HG03378 (cell line): Measurements from ENCODE around the gene PYGM.

Source experiments
- ATAC-seq: cut with Tn5 transposase; IDR thresholded peaks from one replicate; pipeline ENCODE4 v1.9.1; 2021; ENCODE audit warnings: mild to moderate bottlenecking, moderate library complexity; ENCODE audit not compliant: unreplicated experiment

Gene PYGM

DNA sequence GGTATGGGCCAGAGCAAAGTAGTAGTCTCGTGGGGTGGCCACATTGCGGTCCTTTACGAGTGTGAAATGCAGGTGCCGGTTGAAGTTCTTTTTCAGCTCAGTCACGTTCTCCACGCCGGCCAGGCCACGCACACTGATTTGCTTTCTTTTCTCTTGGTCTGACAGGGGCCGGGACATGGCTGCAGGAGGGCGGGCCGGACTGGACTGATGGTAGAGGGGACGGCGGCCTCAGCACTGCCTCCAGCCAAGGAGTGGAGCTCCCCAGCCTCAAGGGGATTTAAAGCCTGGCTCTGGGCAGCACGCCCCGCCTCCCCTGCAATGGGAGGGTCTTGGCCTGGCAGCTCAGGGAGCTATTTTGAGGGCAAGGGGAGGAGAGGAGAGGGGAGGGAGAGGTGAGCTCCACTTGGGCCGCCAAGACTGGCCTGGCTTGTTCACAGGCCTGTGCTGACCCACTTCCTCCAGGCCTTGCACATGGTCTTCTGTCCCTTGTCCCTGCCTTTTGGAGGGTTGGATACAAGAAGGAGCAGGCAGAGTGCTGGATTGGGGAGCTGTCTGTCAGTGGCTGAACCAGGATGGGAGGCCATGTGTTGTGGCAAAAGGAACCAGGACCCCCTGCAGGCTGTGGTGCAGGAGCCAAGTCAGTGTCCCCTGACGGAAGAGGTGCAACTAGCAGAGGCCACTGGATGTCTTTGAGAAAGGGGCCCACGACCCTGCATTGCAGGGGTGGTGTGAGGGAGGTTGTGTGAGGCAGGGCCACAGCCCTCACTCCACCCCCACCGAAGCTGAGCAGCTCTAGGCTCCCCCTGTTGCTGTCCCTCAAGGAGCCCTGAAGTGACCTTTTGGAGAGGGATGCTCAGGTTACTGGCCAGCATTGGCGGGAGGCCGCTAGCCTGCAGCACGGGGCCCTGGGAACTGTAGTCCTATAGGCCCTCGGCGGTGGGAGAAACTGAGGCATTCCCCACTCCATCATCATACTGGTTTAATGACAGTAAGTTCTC lies at the start of gene PYGM:
PYGM (minus strand) TSS at position 253 of the 998 bp plus-strand sequence; CDS start at position 177, 76 bp downstream.
- no peak for ATAC-seq

- ATAC-seq: no peak
These were observed 45.7 kb upstream of the PYGM start for GRCh38 chr11:64805481-64805880.

DNA sequence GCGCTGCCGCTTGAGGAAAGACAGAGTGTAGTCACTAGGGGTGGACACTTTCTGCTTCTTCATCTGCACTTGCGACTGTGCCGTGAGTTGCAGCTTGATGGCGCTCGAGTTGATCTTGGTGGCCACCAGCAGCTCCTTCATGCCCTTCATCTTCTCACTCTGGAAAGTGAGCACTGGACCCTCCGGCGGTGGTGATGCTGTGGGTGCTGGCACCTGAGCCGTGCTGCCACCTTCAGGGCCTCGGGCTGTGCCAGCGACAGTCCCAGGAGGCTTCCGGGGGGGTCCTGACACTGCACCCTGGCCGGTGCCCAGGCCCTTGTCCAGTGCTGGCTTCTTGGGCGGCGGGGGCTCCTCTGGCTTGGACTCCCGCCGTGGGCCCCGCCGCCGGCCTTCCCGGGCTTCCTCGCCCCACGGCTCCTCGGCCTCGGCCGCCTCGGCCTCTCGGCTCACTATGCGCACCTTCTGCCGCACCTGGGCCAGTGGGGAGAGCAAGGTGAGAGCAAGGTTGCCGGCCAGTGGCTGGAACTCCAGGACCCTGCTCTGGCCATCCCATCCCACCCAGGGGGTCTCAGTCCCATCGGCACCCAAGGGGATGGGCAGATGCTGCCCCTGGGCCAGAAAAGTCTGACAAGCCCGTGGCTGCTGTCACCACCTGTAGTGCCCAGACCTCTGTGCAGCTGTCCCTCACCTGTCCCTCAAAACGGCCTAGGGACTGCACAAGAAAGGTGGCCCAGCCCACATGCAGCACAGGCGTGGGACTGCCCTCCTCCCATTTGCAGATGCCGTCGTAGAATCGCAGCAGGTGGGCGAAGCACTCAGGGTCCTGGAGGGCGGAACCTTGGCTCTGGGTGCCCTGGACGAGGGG lies 44.8 kb upstream of the PYGM start:
- no peak for ATAC-seq

DNA sequence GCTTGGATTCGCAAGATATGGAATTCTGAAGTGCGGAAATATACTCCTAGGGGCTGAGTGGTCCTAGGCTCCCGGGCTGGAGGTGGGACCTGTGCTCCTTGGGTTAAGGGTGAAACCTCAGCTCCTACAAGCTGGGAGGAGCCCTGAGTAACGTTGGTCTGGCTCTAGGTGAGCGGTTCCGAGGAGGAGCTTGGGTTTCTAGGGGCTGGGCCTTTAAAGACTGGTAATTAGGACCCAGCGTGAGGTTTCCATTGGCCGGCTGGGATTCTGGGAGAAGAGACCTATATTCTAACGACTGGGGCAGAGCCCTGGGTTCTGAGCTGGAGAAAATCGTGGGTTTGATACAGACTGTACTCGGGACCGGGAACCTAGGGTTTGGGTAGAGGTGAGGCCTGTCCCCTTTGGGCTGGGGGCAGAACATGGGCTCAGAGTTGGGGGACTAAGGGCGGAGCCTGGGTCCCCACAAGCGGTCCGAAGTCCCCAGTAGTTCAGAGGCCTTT lies 44.1 kb upstream of the PYGM start:
- ATAC-seq: no peak

DNA sequence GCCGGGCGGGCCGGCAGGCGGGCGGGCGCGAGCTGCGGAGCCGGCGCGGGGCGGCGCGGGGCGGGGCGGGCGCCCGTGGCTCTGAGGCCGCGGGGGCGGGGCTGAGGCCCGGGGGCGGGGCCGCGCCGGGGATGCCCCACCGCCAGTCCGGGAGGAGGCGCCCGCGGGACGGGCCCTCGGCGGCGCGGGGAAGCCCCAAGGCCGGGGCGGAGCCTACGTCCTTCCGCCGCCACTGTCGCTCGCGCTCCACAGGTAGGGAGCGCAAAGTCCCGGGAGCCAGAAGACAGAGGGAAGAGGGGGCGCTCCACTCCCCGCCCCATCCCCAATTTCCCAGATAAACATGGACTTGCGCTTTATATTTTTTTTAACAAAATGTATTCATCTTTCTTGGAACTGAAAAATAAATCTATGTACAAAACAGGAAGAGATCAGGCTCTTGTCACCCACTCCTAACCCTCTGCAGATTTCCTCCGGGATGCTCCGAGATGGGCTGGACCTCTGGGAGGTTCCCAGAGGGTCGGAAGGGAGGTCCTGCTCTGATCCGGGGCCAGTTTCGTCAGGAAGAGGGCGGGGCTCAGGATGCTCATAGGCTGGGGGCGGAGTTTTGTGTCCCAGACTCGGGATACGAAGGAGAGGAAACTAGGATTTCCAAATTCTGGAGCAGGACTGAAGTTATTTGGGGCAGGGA lies 43.5 kb upstream of the PYGM start, which contains the start of gene MAP4K2:
MAP4K2 (minus strand) TSS at position 57 of the 688 bp plus-strand sequence. CDS start 65 bp downstream, outside the sequence.
- no peak for ATAC-seq

DNA sequence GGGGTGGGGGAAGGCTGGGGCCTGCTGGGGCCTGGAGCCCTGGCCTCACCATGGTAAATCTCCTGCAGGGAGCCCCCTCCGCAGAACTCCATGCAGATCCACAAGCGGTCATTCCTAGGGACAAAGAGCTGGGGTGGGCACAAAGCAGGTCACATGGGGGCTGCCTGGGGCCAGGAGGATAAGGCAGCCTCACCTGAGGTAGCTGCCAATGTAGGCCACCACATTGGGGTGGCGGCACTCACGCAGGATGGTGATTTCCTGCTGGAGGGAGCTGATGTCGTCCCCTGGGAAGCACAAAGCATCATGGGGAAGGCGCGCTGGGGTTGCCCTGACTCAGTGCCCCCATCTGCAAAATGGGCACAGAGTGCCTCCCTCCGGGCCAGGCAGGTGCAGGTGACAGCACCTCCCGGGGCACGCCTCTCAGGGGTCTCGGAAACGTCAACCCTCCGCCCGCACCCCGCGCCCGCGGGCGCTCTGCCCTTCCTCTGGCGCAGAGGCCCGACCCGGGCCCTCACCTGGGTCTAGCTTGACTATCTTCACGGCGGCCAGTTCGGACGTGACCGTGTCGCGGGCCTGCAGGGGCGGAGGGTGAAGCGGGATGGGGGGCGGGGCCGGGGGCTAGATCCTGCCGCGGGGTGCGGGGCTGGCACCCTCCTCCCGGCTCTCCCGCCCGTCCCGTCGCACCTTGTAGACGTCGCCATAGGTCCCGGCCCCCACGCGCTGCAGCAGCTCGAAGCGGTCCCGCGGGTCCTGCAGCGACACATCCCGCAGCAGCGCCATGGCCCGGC lies 42.8 kb upstream of the PYGM start:
- no peak for ATAC-seq

DNA sequence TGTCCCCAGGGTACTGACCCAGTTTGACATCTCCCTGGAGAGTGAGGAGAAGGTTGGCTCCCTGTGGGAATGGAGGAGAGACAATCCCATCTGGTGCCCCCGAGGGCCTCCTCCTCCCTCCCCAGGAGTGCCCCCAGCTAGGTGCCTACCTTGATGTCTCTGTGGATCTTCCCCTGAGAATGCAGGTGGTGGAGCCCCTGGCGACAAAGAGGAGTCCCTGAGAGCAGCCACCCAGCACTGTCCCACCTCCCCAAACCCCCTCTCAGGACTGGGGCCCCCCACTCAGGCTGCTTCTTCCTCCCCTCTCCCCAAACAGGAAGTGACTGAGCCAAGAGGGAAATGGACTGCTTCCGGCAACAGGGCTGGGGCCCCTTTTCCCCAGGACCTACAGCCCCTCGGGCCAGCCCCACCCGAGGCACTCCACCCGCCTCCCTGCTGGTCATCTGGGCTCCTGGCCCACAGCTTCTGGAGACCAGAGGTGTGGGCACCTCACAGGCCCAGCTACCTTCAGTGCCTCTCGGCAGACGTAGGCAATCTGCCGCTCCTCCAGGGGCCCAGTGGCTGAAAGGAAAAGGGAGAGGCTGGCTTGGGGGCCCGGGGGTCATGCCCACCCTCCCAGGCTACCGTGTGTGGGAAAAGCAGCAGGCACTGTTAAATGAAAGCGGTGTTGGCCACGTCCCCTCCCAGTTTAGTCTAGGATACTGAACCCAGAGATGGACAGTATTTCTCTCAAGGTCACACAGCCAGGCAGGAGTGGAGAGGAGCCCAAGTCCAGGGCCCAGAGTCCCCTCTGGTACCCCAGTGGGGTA lies 42.0 kb upstream of the PYGM start:
- ATAC-seq: no peak

DNA sequence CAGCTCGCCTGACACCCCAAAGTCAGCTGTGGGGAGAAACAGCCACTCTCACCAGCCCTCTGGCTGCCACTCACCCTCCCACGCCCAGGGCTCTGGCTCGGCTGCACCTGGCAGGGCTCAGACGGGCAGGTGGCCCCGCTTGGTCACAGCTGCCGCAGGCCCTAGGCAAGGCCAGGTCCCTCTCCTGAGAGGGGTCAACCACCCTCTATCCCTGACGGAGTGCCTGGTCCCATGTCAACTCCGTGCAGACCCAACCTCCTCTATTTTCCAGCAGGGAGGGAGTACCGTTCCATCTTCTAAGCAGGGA lies 41.3 kb upstream of the PYGM start:
- ATAC-seq: no peak

DNA sequence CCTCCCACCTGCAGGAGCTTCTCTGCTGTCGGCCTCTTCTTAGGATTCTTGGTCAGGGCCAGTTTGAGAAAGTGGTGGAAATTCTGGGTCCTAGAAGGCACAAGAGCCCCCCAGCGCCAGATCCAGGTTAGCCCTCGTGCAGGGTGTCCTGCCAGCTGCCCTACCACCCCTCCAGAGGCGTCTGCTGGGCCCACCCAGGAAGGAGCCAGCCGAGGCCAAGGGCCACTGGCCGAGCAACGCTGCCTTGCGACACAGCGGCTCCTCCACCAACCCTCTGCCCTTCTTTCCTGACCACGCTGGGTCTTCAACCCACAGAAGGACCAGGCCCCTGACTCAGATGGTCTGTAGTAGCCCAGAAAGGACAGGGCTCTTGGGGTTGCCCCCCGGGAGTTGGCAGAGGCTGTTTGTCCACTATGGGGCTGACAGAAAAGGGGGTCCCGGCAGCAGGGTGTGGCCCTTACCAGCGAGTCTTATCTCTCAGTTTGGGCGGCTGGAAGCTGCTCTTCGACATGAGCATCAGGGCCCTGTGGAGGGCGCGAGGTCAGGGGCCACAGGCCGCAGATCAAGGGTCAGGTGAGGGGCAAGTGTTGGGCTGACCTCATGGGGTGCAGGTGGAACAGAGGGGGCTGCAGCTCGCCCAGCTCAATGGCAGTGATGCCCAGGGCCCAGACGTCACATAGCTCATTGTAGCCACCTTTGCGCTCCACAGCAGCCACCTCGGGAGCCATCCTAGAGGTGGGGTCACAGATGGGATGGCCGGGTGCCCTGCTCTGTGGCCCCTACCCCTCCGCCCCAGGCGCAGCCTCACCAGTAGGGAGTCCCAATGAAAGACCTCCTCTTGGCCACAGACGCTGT lies 40.8 kb upstream of the PYGM start:
- no peak for ATAC-seq

DNA sequence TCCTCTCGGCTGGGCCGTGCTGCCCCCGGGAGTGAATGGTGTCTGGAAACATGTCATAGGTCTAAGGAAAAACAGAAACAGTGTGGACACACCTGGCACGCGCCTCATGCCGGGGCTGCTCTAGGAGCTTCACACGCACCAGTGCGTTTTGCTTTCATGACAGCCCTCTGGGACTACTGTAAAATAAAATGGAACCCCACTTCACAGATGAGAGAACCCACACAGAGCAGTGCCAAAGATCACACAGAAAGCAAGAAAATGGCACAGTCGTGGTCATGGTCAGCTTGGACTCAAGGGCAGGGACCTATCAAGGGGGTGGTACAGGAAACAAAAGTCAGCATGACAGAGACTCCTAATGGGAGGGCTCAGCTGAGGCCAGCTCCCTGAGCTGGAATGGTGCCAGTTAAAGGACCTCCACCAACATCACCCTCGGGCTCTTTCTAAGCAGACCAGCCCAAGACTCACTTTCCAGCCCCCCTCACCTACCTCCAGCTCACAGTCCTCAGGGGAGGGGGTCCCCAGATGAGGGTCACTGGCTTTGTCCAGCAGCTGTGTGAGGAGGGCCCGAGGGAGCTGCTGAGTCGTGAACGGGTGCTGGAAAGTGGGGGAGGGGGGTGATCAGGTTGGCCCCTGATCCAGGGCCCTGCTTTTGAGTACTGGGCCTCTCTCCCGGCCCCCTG lies 40.0 kb upstream of the PYGM start:
- no peak for ATAC-seq

- ATAC-seq: no peak
These were observed 39.5 kb upstream of the PYGM start for GRCh38 chr11:64799256-64799622.

- ATAC-seq: no peak
These were observed 37.2 kb upstream of the PYGM start for GRCh38 chr11:64796757-64797541.

DNA sequence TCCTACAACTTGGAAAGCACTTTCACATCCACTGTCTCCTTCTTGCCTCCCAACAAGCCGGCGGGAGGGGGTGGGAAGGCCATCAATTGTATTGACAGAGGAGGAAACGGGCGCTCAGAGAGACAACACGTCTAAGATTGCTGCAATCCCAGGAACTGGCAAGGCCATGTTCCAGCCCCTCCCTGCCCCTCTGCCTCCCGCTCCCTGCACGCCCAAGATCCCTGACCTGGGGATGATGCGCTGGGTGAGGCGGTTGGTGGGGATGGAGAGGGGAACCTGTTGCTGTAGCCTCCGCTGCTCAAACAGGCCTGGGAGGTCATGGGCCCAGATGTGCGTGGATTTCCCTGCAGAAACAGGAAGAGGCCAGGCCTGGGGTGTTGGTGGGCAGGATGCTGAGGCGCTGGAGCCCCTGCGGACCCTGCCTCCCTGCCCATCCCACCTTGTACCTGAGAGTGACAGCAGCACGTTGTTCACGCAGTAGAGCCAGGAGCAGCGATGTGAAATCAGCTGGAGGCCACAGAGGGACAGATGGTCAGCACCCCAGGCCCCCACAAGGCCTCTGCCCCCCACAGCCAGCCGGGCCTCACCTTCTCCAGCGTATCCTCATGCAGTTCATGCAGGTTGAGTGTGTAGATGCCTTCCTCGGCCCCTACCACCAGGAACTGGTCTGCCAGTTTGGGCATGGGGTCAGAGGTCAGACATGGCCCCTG lies 36.4 kb upstream of the PYGM start:
- ATAC-seq: no peak

- ATAC-seq: no peak
These were observed 34.8 kb upstream of the PYGM start for GRCh38 chr11:64794526-64794925.

- no peak for ATAC-seq
These were observed 33.7 kb upstream of the PYGM start for GRCh38 chr11:64793271-64794160.
